Ascending aorta (tissue), 2 donors: ENCODE results near the gene C1orf174. TPM values are rescaled to one million over a fixed set of nuclear protein-coding genes. Genes with fewer than 3 reads are reported as not detected.

Experiments
- DNase-seq, 2 donors: peaks; one replicate each; pipeline ENCODE4 v3.0.0-alpha.2; 2019; ENCODE audit warnings: low spot score in 2 of 2
- H3K27ac ChIP-seq, 2 donors: fragments of 200-600 bp; sonication (generic); one replicate each; pipeline ENCODE4 v1.5.1; 2016 to 2017; ENCODE audit warnings: mild to moderate bottlenecking in 1 of 2
- H3K27me3 ChIP-seq: fragments of 200-600 bp; sonication (generic); one replicate; pipeline ENCODE4 v1.5.1; 2017
- H3K36me3 ChIP-seq, 2 donors: fragments of 200-600 bp; sonication (generic); one replicate each; pipeline ENCODE4 v1.5.1; 2016
- H3K4me1 ChIP-seq, 2 donors: fragments of 200-600 bp; sonication (generic); one replicate each; pipeline ENCODE4 v1.5.1; 2016 to 2017; ENCODE audit warnings: mild to moderate bottlenecking in 1 of 2
- H3K4me3 ChIP-seq, 2 donors: fragments of 200-600 bp; sonication (generic); one replicate each; pipeline ENCODE4 v1.5.1; 2016 to 2017; ENCODE audit warnings: mild to moderate bottlenecking in 1 of 2
- H3K9me3 ChIP-seq, 2 donors: fragments of 200-600 bp; sonication (generic); one replicate each; pipeline ENCODE4 v1.5.1; 2016
- CTCF ChIP-seq, 3 experiments: fragments of 200-600 bp in 2 of 3; fragments of 450-650 bp in 1 of 3; sonication (generic) in 2 of 3; IDR thresholded peaks; one replicate each; pipeline ENCODE4 v1.5.1; 2016 to 2019; ENCODE audit warnings: antibody characterized with exemption in 3 of 3, mild to moderate bottlenecking in 1 of 3, moderate library complexity in 1 of 3
- intact Hi-C: fragments of 100-400 bp; cut with DNase I; formaldehyde crosslinking; loops from one replicate; pipeline ENCODE4 v1.15.1; 2023
- total RNA-seq: library from RNA; depleted of rRNA; stranded (reverse); fragments of >200 nt; gene quantifications from one replicate; pipeline ENCODE4 v1.1.0, GENCODE V29; 2016

Gene C1orf174
- total RNA-seq, 1 donor from 2014 or later: 14.9 TPM

DNA sequence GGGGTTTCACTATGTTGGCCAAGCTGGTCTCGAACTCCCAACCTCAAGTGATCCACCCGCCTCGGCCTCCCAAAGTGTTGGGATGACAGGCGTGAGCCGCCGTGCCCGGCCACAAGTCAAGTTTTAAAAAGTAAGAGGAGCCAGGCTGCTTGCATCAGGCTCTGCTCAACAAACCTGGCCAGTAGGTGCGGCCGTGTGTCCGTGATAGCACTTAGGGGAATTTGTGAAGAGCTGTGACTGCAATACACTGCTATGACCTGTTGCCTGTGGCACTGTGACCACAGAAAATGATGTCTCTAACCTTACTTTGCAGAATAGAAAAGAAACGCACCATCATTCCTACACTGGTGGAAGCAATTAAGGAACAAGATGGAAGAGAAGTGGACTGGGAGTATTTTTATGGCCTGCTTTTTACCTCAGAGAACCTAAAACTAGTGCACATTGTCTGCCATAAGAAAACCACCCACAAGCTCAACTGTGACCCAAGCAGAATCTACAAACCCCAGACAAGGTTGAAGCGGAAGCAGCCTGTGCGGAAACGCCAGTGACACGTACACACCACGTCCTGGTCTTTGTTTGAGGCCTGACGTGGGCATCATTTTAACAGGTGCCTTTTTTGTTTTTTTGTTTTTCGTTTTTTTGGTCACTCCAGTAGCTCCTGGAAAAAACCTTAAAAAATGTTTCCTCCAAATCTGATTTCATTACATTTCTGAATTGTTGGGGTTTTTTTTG lies 16.7 kb downstream of the C1orf174 start:
- Histone ChIP-seq H3K9me3 (peaks cover 0 to 9% of the 10 kb centered on the region in 2 donors), H3K27me3 (no peaks in the 10 kb centered on the region), H3K27ac (no peak overlapping the region), H3K36me3 (peaks cover 32 to 79% of the 10 kb centered on the region in 2 donors), H3K4me1 (no peaks in the 10 kb centered on the region), H3K4me3 (no peak overlapping the region)
- no peak for DNase-seq
- intact Hi-C loops: no loop called here
- TF ChIP-seq CTCF (IDR thresholded peaks at IDR 0.05): no peak

GRCh38 chr1:3881193-3881480 lies 18.9 kb downstream of the C1orf174 start:
- Histone ChIP-seq H3K4me3 (no peak overlapping the region), H3K27ac (no peak overlapping the region), H3K27me3 (no peaks in the 10 kb centered on the region), H3K4me1 (no peaks in the 10 kb centered on the region), H3K36me3 (peaks cover 26 to 72% of the 10 kb centered on the region in 2 donors), H3K9me3 (peaks cover 0 to 9% of the 10 kb centered on the region in 2 donors)
- intact Hi-C loops: no loop called here
- TF ChIP-seq CTCF (IDR thresholded peaks at IDR 0.05): no peak
- no peak for DNase-seq

DNA sequence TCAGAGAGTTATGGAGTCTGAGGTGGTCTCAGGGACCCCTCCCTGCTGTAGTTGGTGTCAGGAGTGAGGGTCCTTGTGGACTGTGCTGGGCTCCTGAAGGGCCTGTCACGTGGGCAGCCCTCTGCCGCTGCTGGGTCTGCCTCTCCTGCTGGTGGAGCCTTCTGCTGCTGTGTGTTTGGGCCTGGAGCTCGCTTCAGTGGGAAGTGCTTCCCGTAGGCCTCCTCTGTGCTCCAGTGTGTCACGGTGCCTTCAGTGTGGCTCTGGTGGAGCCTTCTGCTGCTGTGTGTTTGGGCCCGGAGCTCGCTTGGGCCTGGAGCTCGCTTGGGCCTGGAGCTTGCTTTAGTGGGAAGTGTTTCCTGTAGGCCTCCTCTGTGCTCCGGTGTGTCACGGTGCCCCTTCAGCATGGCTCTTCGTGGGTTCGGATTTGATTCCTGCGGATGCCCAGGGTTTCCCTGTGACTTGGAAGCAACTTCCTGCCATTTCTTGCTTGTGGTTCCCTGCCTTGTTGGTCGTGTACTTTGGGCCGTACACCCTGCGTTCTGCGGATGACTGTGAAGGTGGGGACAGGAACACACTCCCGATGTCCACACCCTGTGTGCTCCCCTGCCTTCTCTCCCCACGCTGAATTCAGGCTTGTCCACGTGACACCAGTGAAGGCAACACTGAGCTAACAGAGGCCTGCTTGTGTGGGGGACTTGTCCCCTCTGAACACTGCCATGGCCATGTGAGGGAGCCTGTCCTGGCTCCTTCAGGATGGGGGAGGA lies 19.5 kb downstream of the C1orf174 start:
- Histone ChIP-seq H3K4me3 (no peak overlapping the region), H3K36me3 (peaks cover 20 to 72% of the 10 kb centered on the region in 2 donors), H3K4me1 (no peaks in the 10 kb centered on the region), H3K27me3 (no peaks in the 10 kb centered on the region), H3K9me3 (peaks cover 0 to 9% of the 10 kb centered on the region in 2 donors), H3K27ac (no peak overlapping the region)
- no peak for DNase-seq
- TF ChIP-seq CTCF (IDR thresholded peaks at IDR 0.05): no peak
- intact Hi-C loops: no loop called here

GRCh38 chr1:3879787-3880428 lies 20.2 kb downstream of the C1orf174 start:
- Histone ChIP-seq H3K36me3 (peaks cover 23 to 74% of the 10 kb centered on the region in 2 donors), H3K27ac (no peak overlapping the region), H3K4me3 (no peak overlapping the region), H3K4me1 (no peaks in the 10 kb centered on the region), H3K9me3 (peaks cover 0 to 9% of the 10 kb centered on the region in 2 donors), H3K27me3 (no peaks in the 10 kb centered on the region)
- no peak for TF ChIP-seq CTCF (IDR thresholded peaks at IDR 0.05)
- no peak for DNase-seq
- intact Hi-C loops: no loop called here

DNA sequence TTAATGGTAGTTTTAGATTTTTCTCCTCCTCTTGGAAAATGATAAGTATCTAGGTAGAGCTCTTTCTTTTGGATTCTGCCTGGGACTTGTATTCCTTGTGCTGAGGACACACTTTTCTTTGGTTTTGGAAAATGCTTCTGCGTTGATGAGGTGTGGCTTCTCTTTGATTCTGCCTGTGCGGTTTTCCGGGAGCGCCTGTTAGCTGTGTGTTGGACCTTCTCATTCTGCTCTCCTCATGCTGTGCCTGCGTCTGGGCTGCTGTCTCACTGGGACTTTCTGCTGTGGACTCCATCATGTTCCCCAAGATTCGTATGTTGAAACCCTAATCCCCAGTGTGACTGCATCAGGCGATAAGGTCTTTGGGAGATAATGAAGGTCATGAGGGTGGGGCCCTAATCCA lies 21.0 kb downstream of the C1orf174 start:
- no peak overlapping the region for H3K27ac ChIP-seq
- peaks cover 0 to 9% of the 10 kb centered on the region in 2 donors for H3K9me3 ChIP-seq
- H3K4me1 ChIP-seq: no peaks in the 10 kb centered on the region
- intact Hi-C loops: no loop called here
- TF ChIP-seq CTCF (IDR thresholded peaks at IDR 0.05): no peak
- no peaks in the 10 kb centered on the region for H3K27me3 ChIP-seq
- H3K4me3 ChIP-seq: no peak overlapping the region
- peaks cover 25 to 69% of the 10 kb centered on the region in 2 donors for H3K36me3 ChIP-seq
- no peak for DNase-seq
